WERI-Rb-1 (cell line): ENCODE data around the gene APBB1IP.
"Not testable (repeated sequence)": the region's sequence is repeated elsewhere in the genome, so short reads cannot be mapped to it uniquely, and the experiment has no call there.

Experiments used
- DNase-seq: peaks from one replicate; pipeline ENCODE4 v3.0.0-alpha.2; 2020
- H3K27ac ChIP-seq: fragments of 250-450 bp; sonication (Bioruptor Pico); 2 replicates; pipeline ENCODE4 v1.5.1; 2020; ENCODE audit warnings: mild to moderate bottlenecking, moderate library complexity
- H3K27me3 ChIP-seq: fragments of 250-450 bp; sonication (Bioruptor Pico); 2 replicates; pipeline ENCODE4 v1.5.1; 2021; ENCODE audit warnings: mild to moderate bottlenecking, low read depth, moderate library complexity; ENCODE audit not compliant: insufficient read depth, severe bottlenecking
- H3K36me3 ChIP-seq: fragments of 250-450 bp; sonication (Bioruptor Pico); 2 replicates; pipeline ENCODE4 v1.5.1; 2020; ENCODE audit warnings: mild to moderate bottlenecking, moderate library complexity
- H3K4me3 ChIP-seq: 2 replicates; pipeline ENCODE4 v1.5.1; 2011; ENCODE audit warnings: low read depth, mild to moderate bottlenecking, control low read depth, low read length
- H3K9me3 ChIP-seq: fragments of 250-450 bp; sonication (Bioruptor Pico); 2 replicates; pipeline ENCODE4 v1.5.1; 2021; ENCODE audit warnings: mild to moderate bottlenecking, moderate library complexity; ENCODE audit not compliant: severe bottlenecking
- TF ChIP-seq, protein P1 (sequence below): IDR thresholded peaks from 2 replicates; pipeline ENCODE4 v1.5.1; 2011; ENCODE audit warnings: low read depth, mild to moderate bottlenecking, control low read depth, inconsistent platforms, low read length

The APBB1IP gene

DNA sequence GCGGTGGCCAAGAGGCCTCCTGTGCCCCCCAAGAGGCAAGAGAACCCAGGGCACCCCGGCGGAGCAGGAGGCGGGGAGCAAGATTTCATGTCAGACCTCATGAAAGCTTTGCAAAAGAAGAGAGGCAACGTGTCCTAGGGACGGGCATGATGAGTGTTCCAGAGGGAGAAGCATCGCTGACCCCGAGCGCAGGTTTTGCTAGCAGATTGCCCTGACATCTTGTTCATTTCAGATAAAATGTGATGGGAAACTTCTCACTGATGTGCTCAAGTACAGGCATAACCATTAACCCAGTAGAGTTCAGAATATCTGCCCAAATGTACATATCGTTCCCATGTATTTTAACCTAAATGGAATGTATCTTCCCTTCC is 129.2 kb downstream of the APBB1IP start:
- H3K27ac ChIP-seq = no peak overlapping the region
- H3K4me3 ChIP-seq = peak overlapping the region; percentile 51
- DNase-seq = no peak
- H3K9me3 ChIP-seq = no peaks in the 10 kb centered on the region
- no peaks in the 10 kb centered on the region for H3K36me3 ChIP-seq
- TF ChIP-seq, protein P1, sequence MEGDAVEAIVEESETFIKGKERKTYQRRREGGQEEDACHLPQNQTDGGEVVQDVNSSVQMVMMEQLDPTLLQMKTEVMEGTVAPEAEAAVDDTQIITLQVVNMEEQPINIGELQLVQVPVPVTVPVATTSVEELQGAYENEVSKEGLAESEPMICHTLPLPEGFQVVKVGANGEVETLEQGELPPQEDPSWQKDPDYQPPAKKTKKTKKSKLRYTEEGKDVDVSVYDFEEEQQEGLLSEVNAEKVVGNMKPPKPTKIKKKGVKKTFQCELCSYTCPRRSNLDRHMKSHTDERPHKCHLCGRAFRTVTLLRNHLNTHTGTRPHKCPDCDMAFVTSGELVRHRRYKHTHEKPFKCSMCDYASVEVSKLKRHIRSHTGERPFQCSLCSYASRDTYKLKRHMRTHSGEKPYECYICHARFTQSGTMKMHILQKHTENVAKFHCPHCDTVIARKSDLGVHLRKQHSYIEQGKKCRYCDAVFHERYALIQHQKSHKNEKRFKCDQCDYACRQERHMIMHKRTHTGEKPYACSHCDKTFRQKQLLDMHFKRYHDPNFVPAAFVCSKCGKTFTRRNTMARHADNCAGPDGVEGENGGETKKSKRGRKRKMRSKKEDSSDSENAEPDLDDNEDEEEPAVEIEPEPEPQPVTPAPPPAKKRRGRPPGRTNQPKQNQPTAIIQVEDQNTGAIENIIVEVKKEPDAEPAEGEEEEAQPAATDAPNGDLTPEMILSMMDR = no peak
- no peaks in the 10 kb centered on the region for H3K27me3 ChIP-seq

DNA sequence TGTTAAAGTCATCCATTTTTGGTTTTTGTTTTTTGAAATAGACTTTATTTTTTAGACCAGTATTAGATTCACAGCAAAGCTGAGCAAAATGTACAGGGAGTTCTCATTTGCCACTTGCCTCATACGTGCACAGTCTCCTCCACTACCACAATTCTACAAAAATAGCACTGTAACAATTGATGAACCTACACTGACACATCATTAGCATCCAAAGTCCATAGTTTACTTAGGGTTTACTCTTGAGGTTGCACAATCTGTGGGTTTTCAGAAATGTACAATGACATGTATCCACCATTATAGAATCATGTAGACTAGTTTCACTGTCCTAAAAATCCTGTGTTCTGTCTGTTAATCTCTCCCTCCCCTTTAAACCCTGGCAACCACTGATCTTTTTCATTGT is 133.5 kb downstream of the APBB1IP start:
- H3K36me3 ChIP-seq = no peaks in the 10 kb centered on the region
- H3K4me3 ChIP-seq = no peak overlapping the region
- no peak overlapping the region for H3K27ac ChIP-seq
- no peaks in the 10 kb centered on the region for H3K27me3 ChIP-seq
- TF ChIP-seq, protein P1 = no peak
- no peak for DNase-seq
- H3K9me3 ChIP-seq = no peaks in the 10 kb centered on the region

DNA sequence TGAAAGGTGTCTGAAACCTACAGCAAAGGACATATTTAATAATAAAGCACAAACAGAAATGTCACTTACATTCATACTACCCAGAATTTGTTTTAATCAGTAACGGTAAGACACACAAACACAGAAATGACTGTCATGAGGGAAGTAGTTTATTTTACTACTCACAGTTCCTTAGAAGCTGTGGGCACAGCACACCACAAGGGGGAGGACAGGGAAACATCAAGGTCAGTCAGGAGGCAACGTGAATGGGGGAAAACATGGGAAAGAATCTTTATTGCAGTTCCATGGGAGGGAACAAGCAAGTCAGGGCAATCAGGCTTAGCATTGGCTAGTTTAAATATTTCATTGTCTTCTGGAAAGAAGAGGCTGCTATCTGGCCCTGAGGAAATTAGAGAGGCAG is 135.5 kb downstream of the APBB1IP start:
- H3K4me3 ChIP-seq = no peak overlapping the region
- no peaks in the 10 kb centered on the region for H3K9me3 ChIP-seq
- no peak for DNase-seq
- no peak overlapping the region for H3K27ac ChIP-seq
- H3K27me3 ChIP-seq = no peaks in the 10 kb centered on the region
- H3K36me3 ChIP-seq = no peaks in the 10 kb centered on the region
- TF ChIP-seq, protein P1 = no peak

DNA sequence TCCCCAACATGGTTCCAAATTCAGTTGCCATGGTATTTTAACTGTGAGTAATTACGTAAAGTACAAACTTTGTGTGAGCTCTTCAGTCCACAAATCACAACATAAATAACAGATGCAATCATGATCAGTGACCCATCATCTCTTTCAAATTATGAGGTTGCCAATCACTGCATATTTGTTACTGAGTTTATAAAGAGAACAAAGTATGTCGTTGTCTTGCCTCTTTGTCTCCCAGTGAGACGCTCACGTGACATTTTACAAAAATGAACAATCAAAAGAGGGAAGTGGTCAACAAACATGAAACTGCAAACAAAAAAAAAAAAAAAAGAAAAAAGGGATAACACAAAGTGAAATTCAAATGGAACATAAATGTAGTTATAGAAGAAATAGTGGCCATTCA is 136.6 kb downstream of the APBB1IP start:
- TF ChIP-seq, protein P1 = no peak

DNA sequence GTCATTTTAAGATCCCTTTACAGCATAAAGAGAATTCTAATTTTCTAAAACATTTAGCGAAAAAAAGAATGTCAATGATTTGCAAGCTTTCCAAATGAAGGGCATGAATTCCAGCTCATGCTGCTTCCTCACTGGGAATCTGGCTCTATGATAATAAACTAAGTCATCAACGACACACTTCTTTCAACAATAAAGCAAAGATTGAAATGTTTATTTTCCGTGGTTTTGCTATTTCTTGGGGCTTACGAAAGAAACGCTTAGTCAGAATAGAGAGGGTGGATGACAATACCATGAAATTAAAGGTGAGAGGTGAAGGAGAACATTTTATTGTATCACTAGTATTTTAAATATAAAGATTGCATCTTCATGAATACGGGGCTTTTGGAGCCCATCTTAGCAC is 140.2 kb downstream of the APBB1IP start:
- H3K36me3 ChIP-seq, H3K27ac ChIP-seq, H3K9me3 ChIP-seq, H3K4me3 ChIP-seq, H3K27me3 ChIP-seq, DNase-seq: not testable (repeated sequence)

More for the DNA sequence above, 136.6 kb downstream of the APBB1IP start:
- Histone ChIP-seq H3K27ac (no peak overlapping the region), H3K9me3 (no peaks in the 10 kb centered on the region), H3K27me3 (no peaks in the 10 kb centered on the region), H3K36me3 (no peaks in the 10 kb centered on the region), H3K4me3 (no peak overlapping the region)
- no peak for DNase-seq

DNA sequence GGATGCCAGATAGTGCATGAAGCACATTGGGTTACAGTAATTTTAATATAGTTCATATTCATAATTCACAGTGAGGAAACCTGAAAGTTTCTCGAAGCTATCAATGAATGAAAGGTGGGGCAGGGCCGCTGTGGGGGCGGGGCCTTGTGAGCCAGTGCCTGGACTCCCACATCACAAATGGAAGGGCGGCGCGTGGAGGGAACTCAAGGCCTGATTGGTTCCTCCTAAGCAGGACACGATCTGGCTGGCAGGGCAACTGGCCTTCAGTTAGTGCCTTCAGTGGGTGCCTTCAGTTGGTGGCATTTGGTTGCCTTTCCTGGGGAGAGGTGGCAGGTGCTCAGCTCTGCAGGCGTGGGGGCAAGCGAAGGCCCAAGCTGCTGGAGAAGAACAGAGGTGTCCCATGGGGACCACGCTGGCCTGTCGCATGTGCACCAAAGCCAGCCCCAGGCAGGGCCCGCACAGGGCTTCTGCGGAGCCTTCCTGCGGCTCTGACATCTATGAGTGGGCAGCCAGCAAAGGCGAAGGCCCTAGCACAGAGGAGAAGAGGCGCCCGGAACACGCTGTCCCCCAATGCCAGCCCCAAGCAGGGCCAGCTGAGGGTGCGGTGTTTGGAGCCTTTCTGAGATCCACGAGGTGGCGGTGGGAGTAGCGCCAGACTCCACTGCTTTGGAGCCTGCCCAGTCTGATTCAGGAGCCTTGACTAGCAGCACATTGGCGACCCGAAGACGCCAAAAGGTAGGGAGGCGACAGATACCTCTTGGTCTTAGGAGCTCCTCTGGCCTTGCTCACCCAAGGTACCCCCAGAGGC is 141.3 kb downstream of the APBB1IP start:
- TF ChIP-seq, protein P1 = no peak
- no peak overlapping the region for H3K4me3 ChIP-seq
- no peaks in the 10 kb centered on the region for H3K36me3 ChIP-seq
- H3K27me3 ChIP-seq = no peaks in the 10 kb centered on the region
- H3K9me3 ChIP-seq = no peaks in the 10 kb centered on the region
- no peak overlapping the region for H3K27ac ChIP-seq
- no peak for DNase-seq
